ENCODE results near the gene NME4.

NME4 gene

DNA sequence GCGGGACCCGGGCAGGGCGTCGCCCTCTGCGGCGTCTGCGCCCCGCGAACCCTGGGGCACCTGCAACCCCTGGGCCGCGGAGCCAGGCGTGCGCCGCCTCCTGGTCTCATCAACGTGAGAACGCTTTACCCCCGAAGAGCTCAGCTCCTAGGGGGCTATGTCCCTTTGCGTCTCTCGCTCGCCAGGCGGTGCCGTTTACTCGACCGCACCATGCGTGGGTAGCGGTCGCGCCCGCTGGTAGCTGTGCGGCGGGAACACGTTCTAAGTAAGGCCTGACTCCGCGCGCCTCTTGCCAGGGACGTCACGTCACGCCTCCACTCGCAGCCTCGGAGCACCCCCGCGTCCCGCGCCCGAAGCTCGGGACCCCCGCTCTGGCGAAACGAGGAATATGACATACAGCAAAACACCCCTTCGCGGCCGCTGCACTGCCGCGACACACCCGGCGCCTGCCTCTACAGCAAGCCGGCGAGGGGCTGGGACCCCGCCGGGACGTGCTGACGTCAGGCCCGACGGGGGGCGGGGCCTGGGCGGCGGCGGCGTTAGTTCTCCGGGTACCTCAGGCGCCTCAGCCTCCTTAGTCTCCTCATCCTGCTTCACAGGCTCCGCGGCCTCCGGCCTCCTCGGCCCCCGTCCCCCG, 28.2 kb downstream of the NME4 start, which contains the start of gene RAB11FIP3:
RAB11FIP3 (plus strand) TSS at position 568 of the 637 bp plus-strand sequence. CDS start 358 bp downstream, outside the sequence.
- peak; percentile 70 to 74 for DNase-seq (ENCODE audit: low read depth in 1 of 2, low spot score in 1 of 2)

DNA sequence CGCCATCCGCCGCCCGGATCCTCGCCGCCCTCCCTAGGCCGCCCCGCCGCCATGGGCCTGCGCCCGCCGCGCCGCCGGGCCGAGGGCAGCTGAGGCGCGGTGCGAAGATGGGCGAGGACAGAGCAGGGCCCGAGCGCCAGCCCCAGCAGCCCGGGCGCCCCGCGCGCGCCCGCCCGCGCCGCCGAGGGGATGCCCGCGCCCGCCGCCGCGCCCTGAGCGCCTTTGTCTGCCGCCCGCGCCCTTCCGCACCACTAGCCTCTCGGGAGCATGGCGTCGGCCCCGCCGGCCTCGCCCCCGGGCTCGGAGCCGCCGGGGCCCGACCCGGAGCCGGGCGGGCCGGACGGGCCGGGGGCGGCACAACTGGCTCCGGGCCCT, 28.7 kb downstream of the NME4 start:
- DNase-seq (ENCODE audit: low read depth in 1 of 2, low spot score in 1 of 2), result no peak

DNA sequence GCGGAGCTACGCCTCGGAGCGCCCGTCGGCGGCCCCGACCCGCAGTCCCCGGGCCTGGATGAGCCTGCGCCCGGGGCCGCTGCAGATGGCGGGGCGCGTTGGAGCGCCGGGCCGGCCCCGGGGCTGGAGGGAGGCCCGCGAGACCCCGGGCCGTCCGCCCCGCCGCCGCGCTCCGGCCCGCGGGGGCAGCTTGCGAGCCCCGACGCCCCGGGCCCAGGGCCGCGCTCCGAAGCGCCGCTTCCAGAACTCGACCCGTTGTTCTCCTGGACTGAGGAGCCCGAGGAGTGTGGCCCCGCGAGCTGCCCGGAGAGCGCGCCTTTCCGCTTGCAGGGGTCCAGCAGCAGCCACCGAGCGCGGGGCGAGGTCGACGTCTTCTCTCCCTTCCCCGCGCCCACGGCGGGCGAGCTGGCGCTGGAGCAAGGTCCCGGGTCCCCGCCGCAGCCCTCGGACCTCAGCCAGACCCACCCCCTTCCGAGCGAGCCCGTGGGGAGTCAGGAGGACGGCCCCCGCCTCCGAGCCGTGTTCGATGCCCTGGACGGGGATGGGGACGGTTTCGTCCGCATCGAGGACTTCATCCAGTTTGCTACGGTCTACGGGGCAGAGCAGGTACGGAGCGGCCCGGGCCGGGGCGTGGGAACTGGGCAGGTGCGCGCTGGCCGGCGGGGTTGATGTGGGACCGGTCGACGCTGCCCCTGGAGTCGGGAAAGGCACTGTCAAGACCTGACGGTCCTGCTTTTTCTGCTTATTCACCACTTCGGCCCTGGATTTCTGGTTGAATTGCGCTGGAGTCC, 29.3 kb downstream of the NME4 start:
- DNase-seq (ENCODE audit: low read depth in 1 of 2, low spot score in 1 of 2), result no peak

GRCh38 chr16:426906-427249, 29.9 kb downstream of the NME4 start:
- no peak for DNase-seq (ENCODE audit: low read depth in 1 of 2, low spot score in 1 of 2)

DNA sequence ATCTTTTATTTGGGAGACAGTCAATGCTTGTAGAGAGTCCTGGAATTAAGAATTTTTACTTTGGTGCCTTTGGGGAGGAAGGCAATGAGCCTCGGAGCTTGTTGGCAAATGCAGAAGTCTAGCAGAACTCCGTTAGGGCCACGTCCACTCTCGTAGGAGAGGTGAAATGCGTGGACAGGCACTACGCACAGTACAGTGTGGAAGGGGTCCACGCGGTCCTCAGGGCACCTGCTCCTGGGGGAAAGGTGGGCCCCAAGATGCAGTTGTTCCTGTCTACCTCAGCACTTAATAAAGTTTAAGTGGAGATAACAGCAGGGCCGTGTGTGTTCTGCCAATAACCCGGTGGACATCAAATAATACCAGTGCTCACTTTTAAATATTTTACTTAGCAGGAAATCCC, 30.3 kb downstream of the NME4 start:
- no peak for DNase-seq (ENCODE audit: low read depth in 1 of 2, low spot score in 1 of 2)

GRCh38 chr16:430904-431303, 33.9 kb downstream of the NME4 start:
- DNase-seq (ENCODE audit: low read depth in 1 of 2, low spot score in 1 of 2), result no peak

DNA sequence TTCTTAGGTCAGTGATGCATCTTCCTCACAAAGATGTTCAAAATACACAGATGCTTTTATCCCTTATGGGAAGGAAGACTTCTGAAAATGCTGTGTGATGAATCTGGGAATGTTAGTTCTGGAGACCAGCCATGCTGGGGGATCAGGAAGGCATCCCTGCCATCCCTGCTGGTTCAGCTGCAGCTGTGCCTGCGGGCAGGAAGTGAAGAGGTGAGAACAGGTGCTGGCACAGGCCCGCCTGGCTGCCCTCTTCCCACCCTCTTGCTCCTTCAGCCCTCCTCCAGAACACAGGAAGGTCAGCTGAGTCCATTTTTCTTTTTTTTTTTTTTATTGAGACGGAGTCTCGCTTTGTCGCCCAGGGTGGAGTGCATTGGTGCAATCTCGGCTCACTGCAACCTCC, 43.6 kb downstream of the NME4 start:
- no peak for DNase-seq (ENCODE audit: low read depth in 1 of 2, low spot score in 1 of 2)

DNA sequence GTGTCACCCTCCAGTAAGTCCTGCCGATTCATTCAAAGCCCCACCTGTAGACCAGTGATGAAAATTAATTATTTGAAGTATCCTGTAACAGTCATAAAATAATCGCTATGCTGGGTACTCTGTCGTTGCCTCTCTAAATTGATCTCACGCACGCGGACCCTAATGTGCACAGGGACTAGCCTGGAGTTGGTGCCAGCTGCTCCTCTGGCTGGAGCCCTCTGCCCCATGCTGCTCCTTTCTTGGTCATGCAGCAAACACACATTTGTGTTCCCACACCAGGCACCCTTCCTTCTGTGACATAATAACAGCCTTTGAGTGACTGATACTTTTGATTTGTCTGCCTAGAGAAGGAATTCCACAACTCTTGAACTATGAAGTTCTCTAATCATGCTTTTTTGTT, 44.4 kb downstream of the NME4 start:
- DNase-seq (ENCODE audit: low read depth in 1 of 2, low spot score in 1 of 2), result no peak

DNA sequence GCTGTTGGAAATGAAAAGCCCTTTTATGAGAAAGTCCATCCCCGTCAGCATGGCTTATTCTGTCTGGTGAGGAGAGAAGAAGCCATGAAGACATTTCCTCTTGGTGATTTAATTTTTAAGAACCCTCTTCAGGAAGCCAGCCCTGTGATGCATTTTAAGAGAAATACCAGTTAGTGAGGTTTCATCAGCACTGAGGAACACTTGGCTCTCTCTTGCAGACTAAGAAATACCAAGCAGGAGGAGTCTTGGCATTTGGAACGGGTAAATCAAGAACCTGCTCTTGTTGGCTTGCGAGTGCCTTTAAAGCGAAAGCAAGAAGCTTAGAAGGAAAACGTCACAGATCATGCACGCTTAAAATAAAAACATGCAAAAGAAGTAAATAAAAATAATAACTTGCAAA, 46.0 kb downstream of the NME4 start:
- no peak for DNase-seq (ENCODE audit: low read depth in 1 of 2, low spot score in 1 of 2)

DNA sequence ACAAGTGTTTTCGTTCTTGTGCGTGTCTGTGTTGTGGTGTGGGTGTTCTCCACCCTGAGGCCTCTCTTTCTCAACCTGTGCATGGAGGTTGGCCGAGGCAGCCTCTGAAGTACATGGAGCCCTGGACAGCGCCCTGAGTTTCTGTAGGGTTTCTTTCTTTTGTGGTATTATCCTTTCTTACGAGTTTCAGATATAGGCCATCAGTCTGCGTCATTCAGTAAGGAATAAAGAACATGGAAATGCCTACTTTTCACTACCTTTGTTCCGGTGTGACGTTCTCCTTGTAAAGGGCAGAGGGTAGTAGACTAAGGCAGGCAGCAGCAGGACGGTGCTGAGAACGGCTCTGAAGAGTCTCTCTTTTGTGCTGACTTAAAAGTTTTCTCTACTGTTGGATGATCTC, 47.0 kb downstream of the NME4 start:
- no peak for DNase-seq (ENCODE audit: low read depth in 1 of 2, low spot score in 1 of 2)

GRCh38 chr16:445566-445965, 48.6 kb downstream of the NME4 start:
- DNase-seq (ENCODE audit: low read depth in 1 of 2, low spot score in 1 of 2), result no peak
